AG09319 (cell line): Measurements from ENCODE around the gene SUPT3H.

Experiments used
- DNase-seq: peaks from one replicate; pipeline ENCODE4 v3.0.0-alpha.2; 2010; ENCODE audit warnings: low read depth; ENCODE audit errors: extremely low read depth
- CTCF ChIP-seq: IDR thresholded peaks from 2 replicates; pipeline ENCODE4 v1.5.1; 2011; ENCODE audit warnings: low read depth, mild to moderate bottlenecking, inconsistent platforms, low read length, moderate library complexity

SUPT3H gene

GRCh38 chr6:44785130-44785529 lies 592.6 kb downstream of the SUPT3H start:
- DNase-seq: no peak
- TF ChIP-seq CTCF: no peak

- TF ChIP-seq CTCF: no peak
Measured at GRCh38 chr6:44784195-44784594, 593.5 kb downstream of the SUPT3H start.

GRCh38 chr6:44782892-44783291 lies 594.8 kb downstream of the SUPT3H start:
- no peak for DNase-seq
- no peak for TF ChIP-seq CTCF

More at GRCh38 chr6:44784195-44784594, 593.5 kb downstream of the SUPT3H start:
- no peak for DNase-seq

GRCh38 chr6:44781912-44782597 lies 595.7 kb downstream of the SUPT3H start:
- DNase-seq: no peak
- TF ChIP-seq CTCF: no peak

- no peak for TF ChIP-seq CTCF
- no peak for DNase-seq
Measured at GRCh38 chr6:44780161-44780560, 597.6 kb downstream of the SUPT3H start.

GRCh38 chr6:44779130-44779826 lies 598.5 kb downstream of the SUPT3H start:
- no peak for TF ChIP-seq CTCF
- no peak for DNase-seq
